Stimulated activated CD4-positive, alpha-beta T cell treated with anti-CD3 and anti-CD28 coated beads, Interleukin-2, amount 100 ng/mL, for 48 hours (primary cell): ENCODE measurements around the gene GARNL3.

Experiments
- DNase-seq, 2 donors: peaks; one replicate each; pipeline ENCODE4 v3.0.0-alpha.2; 2020

Gene GARNL3

GRCh38 chr9:127389381-127390247 lies 125.0 kb downstream of the GARNL3 start:
- no peak for DNase-seq

- DNase-seq: no peak
Measured at GRCh38 chr9:127390248-127390545, 125.6 kb downstream of the GARNL3 start.

GRCh38 chr9:127390563-127390962 lies 126.0 kb downstream of the GARNL3 start:
- DNase-seq: no peak

- no peak for DNase-seq
Measured at GRCh38 chr9:127392166-127392565, 127.6 kb downstream of the GARNL3 start.

GRCh38 chr9:127392976-127393375 lies 128.4 kb downstream of the GARNL3 start:
- DNase-seq: no peak

- no peak for DNase-seq
Measured at GRCh38 chr9:127393645-127394044, 129.1 kb downstream of the GARNL3 start.

- DNase-seq: no peak
Measured at GRCh38 chr9:127395497-127396252, 131.1 kb downstream of the GARNL3 start.

- DNase-seq: no peak
Measured at GRCh38 chr9:127396253-127396807, 131.8 kb downstream of the GARNL3 start.

GRCh38 chr9:127396808-127397645 lies 132.5 kb downstream of the GARNL3 start, which contains the start of gene SLC2A8:
SLC2A8 (plus strand) TSS chr9:127397169; CDS start chr9:127397231, 62 bp downstream.
- peak; percentile 73 to 83 for DNase-seq

- DNase-seq: peak in 1 of 2 donors; percentile 29
Measured at GRCh38 chr9:127397646-127398274, 133.2 kb downstream of the GARNL3 start.

- DNase-seq: no peak
Measured at GRCh38 chr9:127398275-127398647, 133.7 kb downstream of the GARNL3 start.

- no peak for DNase-seq
Measured at GRCh38 chr9:127398715-127399400, 134.3 kb downstream of the GARNL3 start.

- no peak for DNase-seq
Measured at GRCh38 chr9:127399736-127400269, 135.2 kb downstream of the GARNL3 start.

GRCh38 chr9:127402401-127403090 lies 138.0 kb downstream of the GARNL3 start:
- no peak for DNase-seq

- DNase-seq: no peak
Measured at GRCh38 chr9:127403507-127404192, 139.1 kb downstream of the GARNL3 start.

GRCh38 chr9:127404631-127405030 lies 140.1 kb downstream of the GARNL3 start:
- no peak for DNase-seq

GRCh38 chr9:127405344-127406125 lies 141.0 kb downstream of the GARNL3 start:
- no peak for DNase-seq

GRCh38 chr9:127406799-127407491 lies 142.4 kb downstream of the GARNL3 start:
- no peak for DNase-seq

- DNase-seq: no peak
Measured at GRCh38 chr9:127407492-127407843, 142.9 kb downstream of the GARNL3 start.
